M059J (cell line): Measurements from ENCODE around the gene YPEL5. TPM values are rescaled to one million over a fixed set of nuclear protein-coding genes. Genes with fewer than 3 reads are reported as not detected.
A peak's percentile ranks its signal among the peaks of the same experiment; 100 is the strongest.

Experiments used
- DNase-seq: peaks from one replicate; pipeline ENCODE4 v3.0.0-alpha.2; 2012; ENCODE audit warnings: low read depth
- total RNA-seq: library from RNA; depleted of rRNA; stranded (reverse); fragments of >200 nt; shearing (Covaris generic); gene quantifications from 2 replicates; pipeline ENCODE4 v1.2.3, GENCODE V29; 2014; rRNA removed

Gene YPEL5
- total RNA-seq, 1 experiment from 2014 or later = 129 TPM

DNA sequence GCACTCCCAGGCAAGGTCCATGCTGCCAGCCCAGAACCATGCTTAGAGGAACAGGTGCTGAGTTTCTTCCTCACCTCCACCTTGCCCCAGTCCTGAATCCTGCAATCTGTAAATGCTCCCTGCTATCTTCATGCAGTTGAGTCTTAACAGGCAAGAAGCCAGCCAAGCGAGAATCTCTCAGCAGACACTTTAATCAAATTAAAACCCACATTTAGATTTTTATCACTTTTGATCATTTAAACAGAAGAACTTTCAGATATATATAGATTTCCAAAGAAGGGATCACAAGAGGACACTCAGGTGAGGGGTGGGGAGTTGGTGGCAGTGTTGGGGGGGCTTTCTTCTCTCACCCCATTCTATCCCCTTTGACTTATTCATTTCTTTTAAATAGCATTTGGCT is 58.6 kb downstream of the YPEL5 start:
- no peak for DNase-seq

GRCh38 chr2:30206461-30207430 is 59.9 kb downstream of the YPEL5 start:
- DNase-seq = no peak

DNA sequence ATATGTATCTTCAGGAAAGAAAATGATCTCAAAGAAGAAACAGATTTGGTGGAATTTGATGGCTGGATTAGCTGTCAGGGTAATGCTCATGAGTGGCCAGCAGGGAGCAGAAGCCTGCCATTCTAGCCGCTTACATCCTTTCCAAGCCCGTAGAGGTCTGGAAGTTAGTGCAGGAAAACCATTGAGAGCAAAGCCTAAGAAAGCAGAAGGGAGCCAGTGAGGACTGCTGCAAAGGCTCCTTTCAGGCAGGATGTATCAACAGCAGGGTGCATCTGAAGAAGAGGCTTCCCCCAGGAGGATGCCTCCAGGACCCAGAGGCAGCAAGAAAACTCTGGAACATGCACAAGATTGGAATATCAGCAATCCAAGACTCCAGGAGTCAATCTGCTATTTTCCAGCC is 61.6 kb downstream of the YPEL5 start:
- DNase-seq = peak; percentile 66

DNA sequence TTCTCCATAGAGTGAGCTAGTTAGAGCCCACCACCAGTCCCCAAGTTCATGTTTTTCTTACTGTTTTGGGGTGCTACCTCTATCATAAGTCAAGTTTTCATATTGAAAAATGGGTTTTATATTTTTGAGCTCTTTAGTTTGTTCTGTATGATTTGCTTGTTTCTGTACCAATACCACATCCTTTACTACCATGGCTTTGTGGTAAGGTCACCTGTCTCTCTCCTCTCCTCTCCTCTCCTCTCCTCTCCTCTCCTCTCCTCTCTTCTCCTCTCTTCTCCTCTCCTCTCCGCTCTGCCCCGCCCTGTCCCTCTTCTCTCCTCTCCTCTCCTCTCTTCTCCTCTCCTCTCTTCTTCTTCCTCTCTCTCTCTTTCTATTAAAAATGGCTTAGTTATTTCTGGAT is 62.4 kb downstream of the YPEL5 start:
- DNase-seq = no peak

Other genes with a start within 250 kb of the YPEL5 start
- 0.37 TPM in 1 of 2 replicates, not detected in the other for gene ALK, start 225.4 kb upstream of the YPEL5 start, total RNA-seq
- 31.8 and 38.9 TPM in 2 replicates for gene LBH, start 84.5 kb downstream of the YPEL5 start, total RNA-seq